Activated T-cell treated with anti-CD3 and anti-CD28 coated beads, Interleukin-2, amount 50 U/mL, for 1 hour (primary cell): ENCODE measurements around the gene KLHDC4.
A peak's percentile ranks its signal among the peaks of the same experiment; 100 is the strongest.

Source experiments
- DNase-seq: peaks from one replicate; pipeline ENCODE4 v3.0.0-alpha.2; 2020

KLHDC4 gene

GRCh38 chr16:87715231-87715630 lies 50.6 kb downstream of the KLHDC4 start:
- no peak for DNase-seq

- DNase-seq: peak; percentile 59
These were observed 52.1 kb downstream of the KLHDC4 start for GRCh38 chr16:87713451-87714229.

GRCh38 chr16:87712184-87712762 lies 53.5 kb downstream of the KLHDC4 start:
- DNase-seq: no peak

GRCh38 chr16:87710887-87711286 lies 54.9 kb downstream of the KLHDC4 start:
- DNase-seq: no peak

GRCh38 chr16:87709677-87710076 lies 56.1 kb downstream of the KLHDC4 start:
- no peak for DNase-seq

GRCh38 chr16:87708881-87709638 lies 56.7 kb downstream of the KLHDC4 start:
- DNase-seq: no peak

- no peak for DNase-seq
These were observed 57.8 kb downstream of the KLHDC4 start for GRCh38 chr16:87707714-87708580.

- DNase-seq: no peak
These were observed 58.7 kb downstream of the KLHDC4 start for GRCh38 chr16:87707097-87707496.

GRCh38 chr16:87706278-87707000 lies 59.3 kb downstream of the KLHDC4 start:
- DNase-seq: no peak

- no peak for DNase-seq
These were observed 60.0 kb downstream of the KLHDC4 start for GRCh38 chr16:87705771-87706277.

GRCh38 chr16:87704754-87705353 lies 60.9 kb downstream of the KLHDC4 start:
- DNase-seq: no peak

GRCh38 chr16:87703835-87704375 lies 61.9 kb downstream of the KLHDC4 start:
- no peak for DNase-seq

GRCh38 chr16:87703071-87703470 lies 62.7 kb downstream of the KLHDC4 start:
- DNase-seq: no peak

GRCh38 chr16:87702325-87702811 lies 63.4 kb downstream of the KLHDC4 start:
- DNase-seq: peak; percentile 44

- no peak for DNase-seq
These were observed 64.3 kb downstream of the KLHDC4 start for GRCh38 chr16:87701505-87701921.

- DNase-seq: no peak
These were observed 64.7 kb downstream of the KLHDC4 start for GRCh38 chr16:87701078-87701460.

GRCh38 chr16:87700406-87701077 lies 65.2 kb downstream of the KLHDC4 start:
- no peak for DNase-seq

GRCh38 chr16:87698676-87699199 lies 67.0 kb downstream of the KLHDC4 start:
- DNase-seq: no peak

- no peak for DNase-seq
These were observed 67.5 kb downstream of the KLHDC4 start for GRCh38 chr16:87698241-87698640.

GRCh38 chr16:87697792-87698191 lies 68.0 kb downstream of the KLHDC4 start:
- no peak for DNase-seq
